GM19099 (cell line): Measurements from ENCODE around the gene TESK1.
A peak's percentile ranks its signal among the peaks of the same experiment; 100 is the strongest.

Experiments
- POLR2A ChIP-seq: IDR thresholded peaks from 3 replicates; pipeline ENCODE4 v1.6.1; 2011; ENCODE audit warnings: low read depth; ENCODE audit not compliant: insufficient read length; ENCODE audit errors: extremely low read depth

The TESK1 gene

GRCh38 chr9:35608221-35608620 lies 3.2 kb downstream of the TESK1 start:
- TF ChIP-seq POLR2A = no peak

- TF ChIP-seq POLR2A = no peak
Observed at GRCh38 chr9:35609001-35609819, 4.1 kb downstream of the TESK1 start.

GRCh38 chr9:35609820-35610163 lies 4.7 kb downstream of the TESK1 start:
- TF ChIP-seq POLR2A = no peak

DNA sequence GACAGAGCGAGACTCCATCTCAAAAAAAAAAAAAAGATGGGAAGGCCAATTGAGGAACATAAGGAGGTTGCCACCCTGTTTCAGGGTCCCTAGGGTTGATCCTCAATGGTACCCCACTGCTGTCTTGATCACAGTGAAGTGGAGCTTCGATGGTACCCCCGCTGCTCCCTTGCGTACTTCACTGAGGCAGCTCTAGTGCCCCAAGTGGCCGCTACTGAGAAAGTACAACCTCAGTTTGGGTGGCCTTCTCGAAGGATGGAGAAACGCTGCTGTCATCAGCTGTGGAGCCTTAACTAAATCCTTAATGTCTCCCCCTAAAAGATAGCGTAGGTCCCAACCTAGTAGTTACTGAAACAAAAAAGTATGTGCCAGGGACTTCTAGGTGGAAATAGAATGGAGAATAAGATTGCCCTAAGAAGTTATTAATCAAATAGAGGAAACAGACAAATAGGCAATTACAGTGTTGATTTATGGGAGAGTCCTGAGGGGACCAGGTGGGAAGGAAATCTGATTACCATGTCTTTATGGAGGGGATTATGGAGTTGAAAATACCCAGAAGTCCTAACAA lies 6.3 kb downstream of the TESK1 start:
- TF ChIP-seq POLR2A = no peak

GRCh38 chr9:35612843-35613242 lies 7.8 kb downstream of the TESK1 start:
- TF ChIP-seq POLR2A = no peak

DNA sequence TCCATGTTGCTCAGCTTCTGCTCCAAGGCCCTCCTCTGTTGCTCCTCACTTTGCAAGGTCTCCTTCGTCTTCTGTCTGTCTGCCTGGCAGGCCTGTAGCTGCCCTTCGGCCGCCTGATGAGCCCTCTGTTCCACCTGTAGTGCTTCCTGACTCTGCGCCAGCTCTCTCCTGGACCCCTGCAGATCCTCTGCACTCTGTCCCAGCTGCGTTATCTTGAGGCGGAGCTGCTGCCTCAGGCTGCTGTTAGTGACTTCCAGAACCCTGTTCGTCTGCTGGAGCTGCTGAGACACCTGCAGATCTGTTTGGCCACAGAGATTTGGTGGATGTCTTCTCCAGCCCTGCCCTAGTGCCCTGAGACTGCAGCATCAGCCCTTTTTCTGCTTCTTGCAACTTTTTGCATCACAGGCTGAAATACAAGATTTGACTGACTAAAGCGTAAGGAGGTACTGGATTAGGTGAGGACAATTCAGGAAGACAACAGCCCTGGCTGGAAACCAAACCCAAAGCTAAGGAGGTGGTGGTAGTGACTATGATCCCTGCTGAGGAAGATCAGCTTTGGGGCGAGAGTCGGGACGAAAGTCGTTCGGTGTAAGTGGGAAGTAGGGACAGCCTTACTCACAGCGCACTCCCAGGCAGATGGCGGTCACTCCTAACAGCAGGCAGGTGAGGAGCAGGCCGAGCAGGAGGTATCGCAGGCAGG lies 11.1 kb downstream of the TESK1 start:
- TF ChIP-seq POLR2A = no peak

DNA sequence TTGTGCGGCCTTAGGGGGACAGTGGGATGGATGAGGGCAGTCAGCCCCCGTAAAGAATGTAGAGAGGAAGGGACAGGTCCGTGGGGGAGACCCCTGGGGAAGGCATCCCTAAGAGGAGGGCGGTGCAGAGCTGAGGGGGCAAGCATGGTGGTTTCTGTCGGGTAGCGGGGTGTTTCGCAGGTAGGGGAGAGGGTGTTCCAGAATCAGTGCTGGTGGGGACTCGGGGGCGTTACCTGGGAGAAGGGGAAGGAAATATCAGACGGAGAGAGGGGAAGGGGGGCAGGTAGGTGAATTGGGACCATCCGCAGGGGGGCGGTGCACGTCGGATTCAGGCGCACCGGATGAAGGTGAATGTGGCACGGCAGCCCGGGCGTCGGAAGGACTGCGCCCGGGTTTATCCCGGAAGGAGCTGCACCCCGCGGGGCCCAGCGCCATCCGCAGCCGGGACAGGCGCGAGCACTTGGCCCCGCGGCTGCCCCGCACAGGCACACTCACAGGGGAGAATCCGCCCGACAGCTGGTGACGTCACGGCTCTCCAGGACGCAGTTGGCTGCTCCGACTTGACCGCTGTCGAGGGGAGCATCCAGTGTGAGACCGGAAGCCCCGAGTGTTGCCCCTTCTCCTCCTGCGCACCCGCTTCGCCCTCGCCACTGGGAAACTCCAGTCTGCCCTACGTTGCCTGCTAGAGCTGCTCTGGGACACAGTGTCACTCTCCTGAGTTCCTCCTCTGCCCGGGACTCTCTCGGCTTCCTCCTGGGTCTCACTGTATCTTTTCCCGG lies 11.8 kb downstream of the TESK1 start:
- peak; percentile 77 for TF ChIP-seq POLR2A

DNA sequence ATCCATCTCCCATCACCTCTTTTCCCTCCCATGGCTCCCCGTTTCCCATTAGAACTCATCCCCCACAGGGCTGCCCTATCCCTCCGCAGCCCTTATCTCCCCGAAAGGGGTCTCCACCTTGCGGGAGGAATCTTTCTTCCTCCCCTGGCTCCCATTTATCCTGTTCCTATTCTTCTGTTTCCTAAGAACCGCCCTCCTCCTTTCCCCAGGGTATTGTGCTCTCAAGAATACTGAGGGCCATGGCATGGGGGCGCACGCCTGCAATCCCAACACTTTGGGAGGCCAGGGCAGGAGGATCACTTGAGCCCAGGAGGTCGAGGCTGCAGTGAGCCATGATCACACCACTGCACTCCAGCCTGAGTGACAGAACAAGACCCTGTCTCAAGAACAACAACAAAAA lies 12.5 kb downstream of the TESK1 start:
- no peak for TF ChIP-seq POLR2A

DNA sequence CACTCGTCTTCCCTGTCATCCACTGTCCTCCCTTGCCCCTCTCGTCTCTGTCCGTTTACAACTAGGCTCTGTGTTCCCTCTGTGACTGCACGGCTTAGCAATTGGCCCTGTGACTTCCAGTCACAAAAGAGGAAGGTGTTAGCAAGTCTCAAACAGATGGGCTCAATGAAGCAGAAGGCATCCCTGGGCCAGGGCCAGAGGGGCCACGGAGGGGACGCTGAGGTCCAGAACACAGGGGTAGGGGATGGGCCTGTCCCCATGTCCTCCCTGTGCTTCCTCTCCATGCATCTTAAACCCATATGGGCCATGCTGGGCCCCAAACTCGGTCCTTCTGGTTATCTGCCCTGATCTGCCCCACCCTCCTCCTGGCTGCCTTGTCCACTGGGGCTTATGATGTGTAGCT lies 13.3 kb downstream of the TESK1 start, which contains the start of gene CD72:
CD72 (minus strand) TSS at position 89 of the 403 bp plus-strand sequence. CDS start 110 bp downstream, outside the sequence.
- TF ChIP-seq POLR2A = peak; percentile 49

GRCh38 chr9:35618854-35619799 lies 14.1 kb downstream of the TESK1 start:
- peak; percentile 59 for TF ChIP-seq POLR2A

DNA sequence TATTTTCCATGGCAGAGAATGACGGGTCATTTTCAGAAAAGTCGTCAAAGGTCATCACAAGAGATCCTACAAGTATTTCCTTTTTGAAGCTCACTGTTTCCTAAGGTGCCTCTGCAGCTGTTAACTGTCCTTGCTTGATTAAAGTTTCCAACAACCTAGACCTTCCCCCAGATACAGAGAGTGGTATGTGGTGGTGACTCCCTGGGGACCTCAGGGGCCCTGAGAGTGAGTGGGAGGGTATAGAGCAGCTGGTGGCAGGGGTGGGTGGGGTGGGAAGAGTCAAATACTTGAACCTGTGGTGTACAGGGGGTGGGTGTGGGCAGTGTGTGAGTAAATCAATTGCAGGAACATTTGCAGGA lies 14.7 kb downstream of the TESK1 start:
- no peak for TF ChIP-seq POLR2A

- no peak for TF ChIP-seq POLR2A
Observed at GRCh38 chr9:35627575-35627974, 22.5 kb downstream of the TESK1 start.

GRCh38 chr9:35628389-35628991 lies 23.4 kb downstream of the TESK1 start:
- no peak for TF ChIP-seq POLR2A

DNA sequence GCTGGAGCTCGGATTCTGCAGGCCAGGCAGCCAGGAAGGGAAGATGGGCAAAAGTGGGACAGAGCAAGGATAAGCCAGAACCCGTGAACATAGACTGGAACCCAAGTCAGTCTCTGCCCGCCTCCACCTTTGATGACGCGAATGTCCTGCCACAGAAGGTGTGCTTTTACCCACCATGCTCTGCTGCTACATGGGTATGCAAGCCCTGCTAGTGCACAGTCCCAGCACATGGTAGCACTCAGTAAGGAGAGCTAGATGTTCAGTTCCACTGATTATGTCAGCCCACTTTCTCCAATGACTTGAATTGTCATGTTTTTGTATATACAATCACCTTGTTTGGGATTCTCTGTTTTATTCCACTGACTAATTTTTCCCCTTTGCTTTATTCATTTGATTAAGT lies 24.5 kb downstream of the TESK1 start:
- TF ChIP-seq POLR2A = no peak
